Muscle of back (tissue), 13 donors: ENCODE data around the gene CCDC13. TPM values are rescaled to one million over a fixed set of nuclear protein-coding genes. Genes with fewer than 3 reads are reported as not detected.
"Not testable (repeated sequence)": the region's sequence is repeated elsewhere in the genome, so short reads cannot be mapped to it uniquely, and the experiment has no call there.

ENCODE experiments used
- DNase-seq, 3 donors: peaks; one replicate each; pipeline versions ENCODE4 v3.0.0 to v3.0.0-alpha.2; 2013
- long read RNA-seq, 9 donors: transcript quantifications; one replicate each; lab custom pipeline, GENCODE V29; 2026
- polyA plus RNA-seq, 10 donors: library from polyadenylated mRNA; unstranded; fragments of 120-200 nt; gene quantifications; one replicate each; pipeline ENCODE4 v1.2.1, GENCODE V29; 2013; ENCODE audit not compliant: insufficient read length in 10 of 10

CCDC13 gene
- polyA plus RNA-seq: under 1 TPM; 0.24 to 0.96 (median 0.44) TPM
- long read RNA-seq, donor 1: 0 reads
- long read RNA-seq, donor 2: 0 reads
- long read RNA-seq, donor 3: 0 reads
- long read RNA-seq, donor 4: 0 reads
- long read RNA-seq, donor 5: 0 reads
- long read RNA-seq, donor 6: 0 reads
- long read RNA-seq, donor 7: 0 reads
- long read RNA-seq, donor 8: 0 reads
- long read RNA-seq, donor 9: 0 reads

- peak; percentile 89 to 97 (median 95) for DNase-seq
Measured at GRCh38 chr3:42772670-42773408, at the start of gene CCDC13. TSS of gene CCDC13 (minus strand) at chr3:42773253. CDS start at chr3:42758345, 14,908 bp downstream.

- no peak for DNase-seq
Measured at GRCh38 chr3:42822828-42823227, 49.8 kb upstream of the CCDC13 start.

GRCh38 chr3:42820746-42821051, 47.6 kb upstream of the CCDC13 start:
- DNase-seq: no peak

- DNase-seq: no peak
Measured at GRCh38 chr3:42819351-42819965, 46.4 kb upstream of the CCDC13 start.

- no peak for DNase-seq
Measured at GRCh38 chr3:42815826-42816225, 42.8 kb upstream of the CCDC13 start.

- no peak for DNase-seq
Measured at GRCh38 chr3:42814914-42815507, 42.0 kb upstream of the CCDC13 start.

GRCh38 chr3:42814246-42814645, 41.2 kb upstream of the CCDC13 start:
- no peak for DNase-seq

- not testable (repeated sequence) for DNase-seq
Measured at GRCh38 chr3:42811118-42811883, 38.2 kb upstream of the CCDC13 start.

- DNase-seq: not testable (repeated sequence)
Measured at GRCh38 chr3:42810706-42811105, 37.7 kb upstream of the CCDC13 start.

- DNase-seq: no peak
Measured at GRCh38 chr3:42809202-42809601, 36.1 kb upstream of the CCDC13 start, which contains the start of gene ACKR2. TSS of gene ACKR2 (plus strand) at chr3:42809445. CDS start at chr3:42864503, 55,058 bp downstream.

GRCh38 chr3:42807929-42808328, 34.9 kb upstream of the CCDC13 start:
- no peak for DNase-seq

- no peak for DNase-seq
Measured at GRCh38 chr3:42805141-42805821, 32.2 kb upstream of the CCDC13 start.

- peak in 1 of 3 donors; percentile 7 for DNase-seq
Measured at GRCh38 chr3:42804831-42805132, 31.7 kb upstream of the CCDC13 start.

- peak; percentile 94 to 98 (median 95) for DNase-seq
Measured at GRCh38 chr3:42804106-42804830, 31.2 kb upstream of the CCDC13 start, which contains the start of gene HIGD1A. TSS of gene HIGD1A (minus strand) at chr3:42804490. CDS start at chr3:42794253, 10,237 bp downstream.

- DNase-seq: peak in 2 of 3 donors; percentile 15 to 24
Measured at GRCh38 chr3:42803414-42804105, 30.5 kb upstream of the CCDC13 start.

GRCh38 chr3:42802876-42803413, 29.9 kb upstream of the CCDC13 start:
- no peak for DNase-seq

- DNase-seq: no peak
Measured at GRCh38 chr3:42801784-42802183, 28.7 kb upstream of the CCDC13 start.

GRCh38 chr3:42801048-42801620, 28.1 kb upstream of the CCDC13 start:
- DNase-seq: no peak

GRCh38 chr3:42800251-42800650, 27.2 kb upstream of the CCDC13 start:
- DNase-seq: no peak
